ENCODE measurements around the gene DCC.

DCC gene

GRCh38 chr18:53534695-53535094 lies 1194.7 kb downstream of the DCC start:
- DNase-seq: no peak

GRCh38 chr18:53536908-53537307 lies 1196.9 kb downstream of the DCC start:
- no peak for DNase-seq

- DNase-seq: no peak
Measured at GRCh38 chr18:53541924-53542323, 1201.9 kb downstream of the DCC start.

GRCh38 chr18:53543711-53544110 lies 1203.7 kb downstream of the DCC start:
- no peak for DNase-seq

- no peak for DNase-seq
Measured at GRCh38 chr18:53544917-53545316, 1204.9 kb downstream of the DCC start.

- no peak for DNase-seq
Measured at GRCh38 chr18:53551868-53552426, 1212.0 kb downstream of the DCC start.

- DNase-seq: no peak
Measured at GRCh38 chr18:53553030-53553429, 1213.0 kb downstream of the DCC start.

GRCh38 chr18:53556450-53556849 lies 1216.5 kb downstream of the DCC start:
- no peak for DNase-seq

GRCh38 chr18:53560546-53560945 lies 1220.5 kb downstream of the DCC start:
- DNase-seq: no peak

GRCh38 chr18:53566626-53567025 lies 1226.6 kb downstream of the DCC start:
- DNase-seq: no peak

- no peak for DNase-seq
Measured at GRCh38 chr18:53567929-53568574, 1228.1 kb downstream of the DCC start.
